Brain microvascular endothelial cell (primary cell): ENCODE measurements around the gene LHX4.

Experiments
- DNase-seq: peaks from one replicate; pipeline ENCODE4 v3.0.0-alpha.2; 2020
- H3K27ac ChIP-seq: fragments of 250-450 bp; sonication (Bioruptor Pico); 2 replicates; pipeline ENCODE4 v1.5.1; 2020; ENCODE audit warnings: mild to moderate bottlenecking, moderate library complexity
- H3K27me3 ChIP-seq: fragments of 250-450 bp; sonication (Bioruptor Pico); replicated peaks from 2 replicates; pipeline ENCODE4 v1.5.1; 2020; ENCODE audit warnings: mild to moderate bottlenecking
- H3K36me3 ChIP-seq: fragments of 250-450 bp; sonication (Bioruptor Pico); replicated peaks from 2 replicates; pipeline ENCODE4 v1.5.1; 2020; ENCODE audit warnings: mild to moderate bottlenecking
- H3K4me3 ChIP-seq: 2 replicates; pipeline ENCODE4 v1.5.1; 2011; ENCODE audit warnings: low read depth, mild to moderate bottlenecking, control low read depth, low read length, moderate library complexity
- in situ Hi-C: cut with HindIII; loops from 2 replicates; pipeline ENCODE4 v1.10.0; 2017; ENCODE audit warnings: low sequenced_read_pairs, low pct_ligation_motif_present
- TF ChIP-seq, protein P1 (sequence below): IDR thresholded peaks from 2 replicates; pipeline ENCODE4 v1.5.1; 2011; ENCODE audit warnings: low read depth, mild to moderate bottlenecking, moderate library complexity, low read length, control low read depth, inconsistent platforms; ENCODE audit errors: missing control alignments

Gene LHX4

DNA sequence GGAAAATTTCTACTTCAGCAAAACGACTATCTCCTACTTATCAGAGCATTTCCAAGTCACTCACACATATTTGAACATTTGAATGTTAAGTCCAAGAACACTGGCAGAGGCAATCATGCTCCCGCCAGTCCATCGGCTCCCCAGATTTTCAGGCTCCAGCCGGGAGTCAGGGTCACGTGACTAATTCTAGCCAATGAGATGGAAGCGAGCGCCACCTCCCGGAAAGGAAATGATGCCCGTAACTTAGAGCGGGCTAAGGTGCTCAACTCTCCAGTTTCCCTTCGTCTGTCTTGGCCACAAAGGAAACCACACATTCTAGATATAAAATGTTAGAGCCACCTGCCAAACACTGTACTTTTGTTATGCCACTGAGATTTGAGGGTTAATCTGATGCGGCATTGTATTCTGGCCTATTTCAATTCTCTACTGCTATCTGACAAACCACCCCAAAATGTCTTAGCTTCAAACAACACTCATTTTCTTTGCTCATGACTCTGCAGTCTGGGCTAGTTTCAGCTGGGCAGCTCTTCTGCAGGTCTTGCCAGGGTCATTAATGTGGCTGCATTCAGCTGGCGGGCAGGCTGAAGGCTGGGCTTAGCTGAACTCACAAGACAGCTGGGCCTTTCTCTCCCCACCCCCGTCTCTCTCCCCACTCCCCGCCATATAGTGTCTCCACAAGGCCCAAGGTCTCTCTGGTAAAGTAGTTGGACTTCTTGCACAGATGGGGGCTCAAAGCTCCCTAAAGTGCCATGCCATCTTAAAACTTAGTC lies 16.5 kb upstream of the LHX4 start:
- Histone ChIP-seq H3K27me3 (no peaks in the 10 kb centered on the region), H3K36me3 (no peaks in the 10 kb centered on the region), H3K4me3 (no peak overlapping the region), H3K27ac (no peak overlapping the region)
- in situ Hi-C loops, result no loop called here
- TF ChIP-seq, protein P1, sequence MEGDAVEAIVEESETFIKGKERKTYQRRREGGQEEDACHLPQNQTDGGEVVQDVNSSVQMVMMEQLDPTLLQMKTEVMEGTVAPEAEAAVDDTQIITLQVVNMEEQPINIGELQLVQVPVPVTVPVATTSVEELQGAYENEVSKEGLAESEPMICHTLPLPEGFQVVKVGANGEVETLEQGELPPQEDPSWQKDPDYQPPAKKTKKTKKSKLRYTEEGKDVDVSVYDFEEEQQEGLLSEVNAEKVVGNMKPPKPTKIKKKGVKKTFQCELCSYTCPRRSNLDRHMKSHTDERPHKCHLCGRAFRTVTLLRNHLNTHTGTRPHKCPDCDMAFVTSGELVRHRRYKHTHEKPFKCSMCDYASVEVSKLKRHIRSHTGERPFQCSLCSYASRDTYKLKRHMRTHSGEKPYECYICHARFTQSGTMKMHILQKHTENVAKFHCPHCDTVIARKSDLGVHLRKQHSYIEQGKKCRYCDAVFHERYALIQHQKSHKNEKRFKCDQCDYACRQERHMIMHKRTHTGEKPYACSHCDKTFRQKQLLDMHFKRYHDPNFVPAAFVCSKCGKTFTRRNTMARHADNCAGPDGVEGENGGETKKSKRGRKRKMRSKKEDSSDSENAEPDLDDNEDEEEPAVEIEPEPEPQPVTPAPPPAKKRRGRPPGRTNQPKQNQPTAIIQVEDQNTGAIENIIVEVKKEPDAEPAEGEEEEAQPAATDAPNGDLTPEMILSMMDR, result no peak
- DNase-seq, result no peak

DNA sequence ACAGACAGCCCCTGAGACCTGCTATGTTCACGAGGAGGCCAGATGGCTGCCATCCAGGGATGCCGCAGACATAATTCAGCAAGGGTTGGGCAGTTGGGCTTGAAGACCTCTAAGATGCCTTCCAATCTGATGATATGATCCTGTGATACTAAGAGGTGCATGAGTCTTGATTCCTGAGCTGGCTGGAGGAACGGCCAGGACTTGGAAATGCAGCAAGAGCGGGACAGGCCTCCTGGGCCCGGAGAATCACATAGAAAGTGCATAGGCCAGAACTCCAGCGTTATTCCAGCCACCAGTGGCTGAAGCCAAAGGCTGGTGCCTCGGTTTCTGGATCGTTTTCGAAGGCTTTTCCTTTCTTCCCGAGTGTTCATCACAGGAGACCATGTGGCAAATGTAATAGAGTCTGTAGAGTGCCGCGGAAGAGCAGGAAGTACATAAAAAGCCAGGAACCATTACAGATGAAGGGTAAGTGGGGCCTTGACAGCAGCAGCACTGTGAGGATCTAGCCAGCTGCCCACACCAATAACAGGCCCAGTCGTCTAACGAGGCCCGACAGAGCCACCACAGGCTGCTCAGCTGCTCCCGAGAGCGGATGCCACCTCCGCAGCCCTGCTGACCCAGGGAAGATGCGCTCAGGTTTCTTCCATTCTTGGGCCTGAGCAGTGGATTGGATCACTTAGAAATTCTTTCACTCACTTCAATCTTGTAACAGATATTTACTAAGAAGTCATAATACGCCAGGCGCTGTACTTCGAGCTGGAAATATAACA lies 14.0 kb upstream of the LHX4 start:
- TF ChIP-seq, protein P1, result no peak
- H3K4me3 ChIP-seq, result no peak overlapping the region
- no peaks in the 10 kb centered on the region for H3K27me3 ChIP-seq
- DNase-seq, result no peak
- in situ Hi-C loops, result no loop called here
- H3K36me3 ChIP-seq, result no peaks in the 10 kb centered on the region
- no peak overlapping the region for H3K27ac ChIP-seq

DNA sequence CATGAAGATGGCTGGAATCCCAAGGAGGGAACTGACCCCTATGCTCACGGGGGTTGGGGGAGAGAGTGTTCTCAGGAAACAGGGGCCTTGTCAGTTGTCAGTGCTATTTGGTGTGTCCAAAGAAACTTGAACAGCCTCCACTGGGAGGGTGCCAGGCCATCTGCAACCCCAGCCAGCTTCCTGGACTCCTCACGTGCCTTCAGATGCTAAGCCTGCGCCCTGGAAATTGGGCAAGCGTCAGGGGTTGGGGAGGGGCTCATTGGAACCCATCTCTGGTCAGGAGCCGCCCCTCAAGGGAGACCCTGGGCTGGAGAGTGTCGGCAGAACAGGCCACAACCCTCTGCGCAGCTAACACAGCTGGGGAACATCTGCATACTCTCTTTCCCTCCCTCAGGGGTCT lies 13.1 kb upstream of the LHX4 start:
- in situ Hi-C loops, result no loop called here
- no peaks in the 10 kb centered on the region for H3K27me3 ChIP-seq

DNA sequence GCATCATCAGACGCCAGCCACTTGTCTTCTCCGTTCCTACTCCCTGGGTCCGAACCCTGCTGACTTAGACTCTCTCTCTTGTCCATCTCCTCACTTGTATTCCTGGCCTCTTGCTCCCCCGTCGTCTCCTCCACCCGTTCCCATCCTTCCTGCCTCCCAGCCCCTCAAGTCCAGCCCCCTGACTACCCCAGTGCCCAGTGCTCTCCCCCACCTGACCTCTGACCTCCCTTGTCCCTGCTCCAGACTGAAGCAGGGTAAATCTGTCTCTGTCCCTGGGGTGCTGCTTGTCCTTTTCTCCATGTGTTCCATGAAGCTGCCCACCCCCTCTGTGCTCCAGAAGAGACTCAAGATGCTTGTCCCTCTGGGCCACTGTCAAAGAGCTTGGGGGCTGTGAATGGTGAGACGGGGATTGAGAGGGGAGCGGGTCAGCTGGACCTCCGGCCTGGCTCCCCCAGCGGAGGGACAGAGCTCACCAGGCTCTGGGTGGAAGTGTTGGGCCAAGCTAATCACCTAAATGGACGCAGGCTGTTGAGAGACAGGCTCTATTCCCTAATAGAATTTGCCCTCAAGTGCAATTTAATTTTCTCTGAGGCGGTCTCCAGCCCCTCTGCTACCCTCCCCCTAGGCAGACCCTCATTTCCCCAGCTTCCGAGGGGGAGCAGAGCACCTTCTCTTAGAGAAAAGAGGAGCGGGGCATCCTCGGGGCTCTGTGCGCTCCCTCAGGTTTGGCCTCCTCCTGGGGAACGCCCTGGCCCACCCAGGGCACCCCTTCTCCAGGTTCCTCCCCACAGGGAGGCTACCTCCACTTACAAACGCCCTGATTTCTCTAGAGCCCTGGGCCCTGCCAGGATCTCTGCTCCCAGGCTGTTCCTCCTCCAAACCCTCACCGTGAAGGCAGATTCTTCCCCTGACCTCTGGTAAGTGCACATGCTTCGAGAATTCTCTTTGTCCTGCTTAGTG lies 11.0 kb upstream of the LHX4 start:
- TF ChIP-seq, protein P1, result no peak
- Histone ChIP-seq H3K4me3 (no peak overlapping the region), H3K27ac (no peak overlapping the region), H3K27me3 (peaks cover 6% of the 10 kb centered on the region), H3K36me3 (no peaks in the 10 kb centered on the region)
- in situ Hi-C loops, result no loop called here
- DNase-seq, result no peak

More for the DNA sequence above, 13.1 kb upstream of the LHX4 start:
- DNase-seq, result no peak
- TF ChIP-seq, protein P1, result no peak
- no peak overlapping the region for H3K4me3 ChIP-seq
- no peaks in the 10 kb centered on the region for H3K36me3 ChIP-seq
- no peak overlapping the region for H3K27ac ChIP-seq

DNA sequence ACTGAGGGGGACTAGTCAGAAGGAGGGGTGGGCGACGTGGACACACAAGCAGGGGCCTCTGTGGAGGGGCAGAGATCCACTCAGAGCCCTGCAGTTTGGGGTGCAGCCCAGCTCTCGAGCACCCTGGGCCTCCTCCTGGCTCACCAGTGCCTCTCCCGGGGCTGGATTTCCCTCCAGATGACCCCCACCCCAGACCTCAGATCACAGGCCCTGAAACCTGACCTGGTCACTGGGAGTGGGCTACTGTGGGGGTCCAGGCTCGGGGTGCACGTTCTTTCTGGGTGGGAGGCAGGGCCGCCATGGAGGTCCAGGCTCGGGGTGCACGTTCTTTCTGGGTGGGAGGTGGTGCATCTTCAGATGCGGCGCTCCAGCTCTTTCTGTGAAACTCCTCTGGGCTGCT lies 10.3 kb upstream of the LHX4 start:
- in situ Hi-C loops, result no loop called here

More for the DNA sequence above, 10.3 kb upstream of the LHX4 start:
- Histone ChIP-seq H3K4me3 (no peak overlapping the region), H3K36me3 (no peaks in the 10 kb centered on the region), H3K27me3 (peaks cover 12% of the 10 kb centered on the region), H3K27ac (no peak overlapping the region)
- TF ChIP-seq, protein P1, result no peak
- no peak for DNase-seq
